GM06990 (cell line): Measurements from ENCODE around the gene IRX2.

Experiments used
- DNase-seq: peaks from one replicate; pipeline ENCODE4 v3.0.0-alpha.2; 2011; ENCODE audit not compliant: insufficient read length; ENCODE audit errors: extremely low read depth
- H3K27me3 ChIP-seq: replicated peaks from 2 replicates; pipeline ENCODE4 v1.6.0; 2011; ENCODE audit warnings: low read length; ENCODE audit not compliant: control insufficient read depth, insufficient read depth
- H3K36me3 ChIP-seq: 2 replicates; pipeline ENCODE4 v1.5.1; 2011; ENCODE audit warnings: low read length; ENCODE audit not compliant: control insufficient read depth, insufficient read depth
- H3K4me3 ChIP-seq: replicated peaks from 2 replicates; pipeline ENCODE4 v1.5.1; 2011; ENCODE audit warnings: low read depth, mild to moderate bottlenecking, control low read depth, low read length
- CTCF ChIP-seq: IDR thresholded peaks from 2 replicates; pipeline ENCODE4 v1.5.1; 2011; ENCODE audit warnings: low read length, control low read depth, mild to moderate bottlenecking, inconsistent platforms; ENCODE audit not compliant: insufficient read depth, poor library complexity, severe bottlenecking

Gene IRX2

GRCh38 chr5:2755076-2755680 is 3.7 kb upstream of the IRX2 start:
- H3K4me3 ChIP-seq: no peak overlapping the region
- no peak for TF ChIP-seq CTCF
- no peak for DNase-seq
- H3K27me3 ChIP-seq: no peaks in the 10 kb centered on the region
- H3K36me3 ChIP-seq: no peaks in the 10 kb centered on the region

GRCh38 chr5:2754581-2755075 is 3.2 kb upstream of the IRX2 start:
- no peak for TF ChIP-seq CTCF
- Histone ChIP-seq H3K36me3 (no peaks in the 10 kb centered on the region), H3K4me3 (no peak overlapping the region), H3K27me3 (no peaks in the 10 kb centered on the region)
- DNase-seq: no peak

- no peak for DNase-seq
- Histone ChIP-seq H3K4me3 (no peak overlapping the region), H3K27me3 (no peaks in the 10 kb centered on the region), H3K36me3 (no peaks in the 10 kb centered on the region)
- TF ChIP-seq CTCF: no peak
Measured at GRCh38 chr5:2753452-2754420, 2.3 kb upstream of the IRX2 start.

GRCh38 chr5:2752821-2753439 is 1.5 kb upstream of the IRX2 start:
- Histone ChIP-seq H3K36me3 (no peaks in the 10 kb centered on the region), H3K27me3 (no peaks in the 10 kb centered on the region), H3K4me3 (no peak overlapping the region)
- DNase-seq: no peak
- no peak for TF ChIP-seq CTCF

- H3K4me3 ChIP-seq: no peak overlapping the region
- no peaks in the 10 kb centered on the region for H3K27me3 ChIP-seq
- DNase-seq: no peak
- TF ChIP-seq CTCF: no peak
- H3K36me3 ChIP-seq: no peaks in the 10 kb centered on the region
Measured at GRCh38 chr5:2752059-2752820, 763 bp upstream of the IRX2 start.
